Lower leg skin (tissue), 4 donors: ENCODE data around the gene ZBTB40. TPM values are rescaled to one million over a fixed set of nuclear protein-coding genes. Genes with fewer than 3 reads are reported as not detected.

Experiments
- DNase-seq, 2 donors: peaks; one replicate each; pipeline ENCODE4 v3.0.0-alpha.2; 2019; ENCODE audit warnings: low spot score in 2 of 2
- H3K4me3 ChIP-seq: fragments of 200-600 bp; sonication (generic); 2 replicates; pipeline ENCODE4 v1.5.1; 2017; ENCODE audit warnings: mild to moderate bottlenecking, low read depth; ENCODE audit not compliant: poor library complexity, severe bottlenecking
- POLR2A ChIP-seq, 2 donors: fragments of 450-650 bp; IDR thresholded peaks; one replicate each; pipeline ENCODE4 v1.6.1; 2016 to 2017; ENCODE audit warnings: antibody characterized with exemption in 2 of 2, mild to moderate bottlenecking in 1 of 2, moderate library complexity in 1 of 2
- WGBS, 2 donors: methylation state at CpG; one replicate each; pipeline ENCODE4 v1.1.5; 2018; 5-methylcytosine and 5-hydroxymethylcytosine counted together
- intact Hi-C: fragments of 100-400 bp; cut with DNase I; formaldehyde crosslinking; loops from one replicate; pipeline ENCODE4 v1.15.0; 2023; ENCODE audit warnings: low total_unique reads
- total RNA-seq, 4 donors: library from RNA; depleted of rRNA; stranded (reverse); fragments of >200 nt; gene quantifications; one replicate each; pipeline ENCODE4 v1.1.0, GENCODE V29; 2016
- TF ChIP-seq, protein P1 (sequence below), 3 donors: fragments of 450-650 bp; IDR thresholded peaks; one replicate each; pipeline ENCODE4 v1.5.1; 2016; ENCODE audit warnings: antibody characterized with exemption in 3 of 3, mild to moderate bottlenecking in 3 of 3, moderate library complexity in 2 of 3

Gene ZBTB40
- total RNA-seq, 4 donors from 2014 or later, result 7.5 to 13.3 (median 12.4) TPM

- 89 to 90% methylated on average over 31 to 34 of the region's 34 CpGs for WGBS, 2 donors
- TF ChIP-seq, protein P1, sequence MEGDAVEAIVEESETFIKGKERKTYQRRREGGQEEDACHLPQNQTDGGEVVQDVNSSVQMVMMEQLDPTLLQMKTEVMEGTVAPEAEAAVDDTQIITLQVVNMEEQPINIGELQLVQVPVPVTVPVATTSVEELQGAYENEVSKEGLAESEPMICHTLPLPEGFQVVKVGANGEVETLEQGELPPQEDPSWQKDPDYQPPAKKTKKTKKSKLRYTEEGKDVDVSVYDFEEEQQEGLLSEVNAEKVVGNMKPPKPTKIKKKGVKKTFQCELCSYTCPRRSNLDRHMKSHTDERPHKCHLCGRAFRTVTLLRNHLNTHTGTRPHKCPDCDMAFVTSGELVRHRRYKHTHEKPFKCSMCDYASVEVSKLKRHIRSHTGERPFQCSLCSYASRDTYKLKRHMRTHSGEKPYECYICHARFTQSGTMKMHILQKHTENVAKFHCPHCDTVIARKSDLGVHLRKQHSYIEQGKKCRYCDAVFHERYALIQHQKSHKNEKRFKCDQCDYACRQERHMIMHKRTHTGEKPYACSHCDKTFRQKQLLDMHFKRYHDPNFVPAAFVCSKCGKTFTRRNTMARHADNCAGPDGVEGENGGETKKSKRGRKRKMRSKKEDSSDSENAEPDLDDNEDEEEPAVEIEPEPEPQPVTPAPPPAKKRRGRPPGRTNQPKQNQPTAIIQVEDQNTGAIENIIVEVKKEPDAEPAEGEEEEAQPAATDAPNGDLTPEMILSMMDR (IDR thresholded peaks at IDR 0.05), result no peak
- TF ChIP-seq POLR2A (IDR thresholded peaks at IDR 0.05), result no peak
- no peak for DNase-seq
- no peak overlapping the region for H3K4me3 ChIP-seq
- intact Hi-C loops, result no loop called here
Measured at GRCh38 chr1:22570140-22570909, 118.7 kb downstream of the ZBTB40 start.

GRCh38 chr1:22572818-22573217 lies 121.2 kb downstream of the ZBTB40 start:
- DNase-seq, result no peak
- TF ChIP-seq, protein P1 (IDR thresholded peaks at IDR 0.05), result no peak
- no peak for TF ChIP-seq POLR2A (IDR thresholded peaks at IDR 0.05)
- WGBS, 2 donors, result 44 to 52% methylated on average over 7 to 8 of the region's 9 CpGs
- intact Hi-C loops, result no loop called here
- no peak overlapping the region for H3K4me3 ChIP-seq

DNA sequence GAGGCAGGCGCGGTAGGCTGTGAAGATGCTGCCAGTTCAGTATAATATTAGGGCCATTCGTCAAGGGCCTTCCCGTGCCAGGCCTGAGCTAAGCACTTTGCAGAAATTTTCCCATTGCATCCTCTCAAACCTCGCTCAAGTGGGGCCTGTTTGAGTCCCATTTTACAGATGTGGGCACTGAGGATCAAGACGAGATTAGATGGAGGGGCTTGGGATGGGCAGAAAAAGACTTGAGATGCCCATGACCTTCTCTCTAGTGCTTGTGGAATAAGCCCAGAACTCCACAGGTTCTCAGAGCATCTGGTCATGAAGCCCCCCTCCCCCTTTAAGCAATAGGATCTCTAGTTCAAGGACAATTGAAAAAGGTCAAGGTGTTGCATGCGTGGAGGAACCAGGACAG lies 121.6 kb downstream of the ZBTB40 start:
- TF ChIP-seq, protein P1 (IDR thresholded peaks at IDR 0.05), result no peak
- TF ChIP-seq POLR2A (IDR thresholded peaks at IDR 0.05), result no peak
- intact Hi-C loops, result no loop called here
- no peak for DNase-seq
- 47 to 48% methylated on average over 7 of the region's 7 CpGs for WGBS, 2 donors
- H3K4me3 ChIP-seq, result no peak overlapping the region

GRCh38 chr1:22575532-22576149 lies 124.0 kb downstream of the ZBTB40 start:
- intact Hi-C loops, result no loop called here
- no peak overlapping the region for H3K4me3 ChIP-seq
- WGBS, 2 donors, result 43 to 47% methylated on average over 7 to 8 of the region's 8 CpGs
- DNase-seq, result no peak
- TF ChIP-seq POLR2A (IDR thresholded peaks at IDR 0.05), result no peak
- TF ChIP-seq, protein P1 (IDR thresholded peaks at IDR 0.05), result no peak

DNA sequence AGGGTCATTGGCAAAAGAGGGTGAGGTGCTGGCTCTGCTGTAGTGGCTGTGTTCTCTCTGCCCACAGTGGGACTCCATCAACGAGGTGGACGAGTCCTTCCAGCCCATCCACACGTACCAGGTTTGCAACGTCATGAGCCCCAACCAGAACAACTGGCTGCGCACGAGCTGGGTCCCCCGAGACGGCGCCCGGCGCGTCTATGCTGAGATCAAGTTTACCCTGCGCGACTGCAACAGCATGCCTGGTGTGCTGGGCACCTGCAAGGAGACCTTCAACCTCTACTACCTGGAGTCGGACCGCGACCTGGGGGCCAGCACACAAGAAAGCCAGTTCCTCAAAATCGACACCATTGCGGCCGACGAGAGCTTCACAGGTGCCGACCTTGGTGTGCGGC lies 124.5 kb downstream of the ZBTB40 start:
- no peak for TF ChIP-seq POLR2A (IDR thresholded peaks at IDR 0.05)
- TF ChIP-seq, protein P1 (IDR thresholded peaks at IDR 0.05), result no peak
- intact Hi-C loops, result no loop called here
- no peak overlapping the region for H3K4me3 ChIP-seq
- 84 to 91% methylated on average over 21 to 23 of the region's 23 CpGs for WGBS, 2 donors
- no peak for DNase-seq
